Neural progenitor cell (in vitro differentiated cells): ENCODE data around the gene OSGIN1.

Experiments
- CTCF ChIP-seq: fragments of 200-600 bp; sonication (generic); IDR thresholded peaks from 2 replicates; pipeline ENCODE4 v1.5.1; 2017; ENCODE audit warnings: antibody characterized with exemption, mild to moderate bottlenecking
- EZH2 ChIP-seq: fragments of 200-600 bp; sonication (generic); IDR thresholded peaks from 2 replicates; pipeline ENCODE4 v1.6.1; 2017; ENCODE audit warnings: antibody characterized with exemption, mild to moderate bottlenecking, moderate library complexity
- EZH2phosphoT487 ChIP-seq: fragments of 200-600 bp; sonication (generic); IDR thresholded peaks from 2 replicates; pipeline ENCODE4 v1.6.1; 2017; ENCODE audit warnings: antibody characterized with exemption

GRCh38 chr16:83955218-83956130, 2.4 kb downstream of the OSGIN1 start:
- TF ChIP-seq CTCF (no peak), EZH2 (no peak), EZH2phosphoT487 (no peak)
